Measurements from ENCODE around the gene RPL13A. TPM values are rescaled to one million over a fixed set of nuclear protein-coding genes. Genes with fewer than 3 reads are reported as not detected.

RPL13A gene
- total RNA-seq, 4 donors from 2014 or later = 3,727 to 4,286 (median 3,958) TPM

GRCh38 chr19:49475191-49475917 is 12.1 kb upstream of the RPL13A start:
- intact Hi-C loops (cut with DNase I; ENCODE audit: low total_unique reads) = no loop called here
- H3K4me3 ChIP-seq (ENCODE audit: low read depth, poor library complexity, severe bottlenecking) = no peak overlapping the region
- TF ChIP-seq POLR2A (IDR thresholded peaks at IDR 0.05) (no peak), CTCF (IDR thresholded peaks at IDR 0.05) (no peak)
- no peak for DNase-seq (ENCODE audit: low spot score in 2 of 2)
- 63 to 66% methylated on average over 15 of the region's 15 CpGs for WGBS, 2 donors

- no peak overlapping the region for H3K4me3 ChIP-seq (ENCODE audit: low read depth, poor library complexity, severe bottlenecking)
- intact Hi-C loops (cut with DNase I; ENCODE audit: low total_unique reads) = no loop called here
- TF ChIP-seq POLR2A (IDR thresholded peaks at IDR 0.05) (no peak), CTCF (IDR thresholded peaks at IDR 0.05) (no peak)
- 60% methylated on average over 27 of the region's 27 CpGs for WGBS, 2 donors
- DNase-seq (ENCODE audit: low spot score in 2 of 2) = peak in 1 of 2 donors; percentile 94
These were observed 11.2 kb upstream of the RPL13A start for GRCh38 chr19:49475995-49476880.

GRCh38 chr19:49479975-49480628 is 7.3 kb upstream of the RPL13A start:
- no peak for DNase-seq (ENCODE audit: low spot score in 2 of 2)
- intact Hi-C loops (cut with DNase I; ENCODE audit: low total_unique reads) = no loop called here
- TF ChIP-seq CTCF (IDR thresholded peaks at IDR 0.05) (no peak), POLR2A (IDR thresholded peaks at IDR 0.05) (no peak)
- 87 to 90% methylated on average over 12 to 14 of the region's 14 CpGs for WGBS, 2 donors
- H3K4me3 ChIP-seq (ENCODE audit: low read depth, poor library complexity, severe bottlenecking) = no peak overlapping the region

- intact Hi-C loops (cut with DNase I; ENCODE audit: low total_unique reads) = no loop called here
- no peak overlapping the region for H3K4me3 ChIP-seq (ENCODE audit: low read depth, poor library complexity, severe bottlenecking)
- WGBS, 2 donors = 84 to 89% methylated on average over 7 of the region's 7 CpGs
- no peak for DNase-seq (ENCODE audit: low spot score in 2 of 2)
- no peak for TF ChIP-seq CTCF (IDR thresholded peaks at IDR 0.05)
- no peak for TF ChIP-seq POLR2A (IDR thresholded peaks at IDR 0.05)
These were observed 6.3 kb upstream of the RPL13A start for GRCh38 chr19:49481020-49481683.

- DNase-seq (ENCODE audit: low spot score in 2 of 2) = no peak
- intact Hi-C loops (cut with DNase I; ENCODE audit: low total_unique reads) = no loop called here
- H3K4me3 ChIP-seq (ENCODE audit: low read depth, poor library complexity, severe bottlenecking) = no peak overlapping the region
- WGBS, 2 donors = 91 to 93% methylated on average over 7 of the region's 7 CpGs
- TF ChIP-seq POLR2A (IDR thresholded peaks at IDR 0.05) = no peak
- TF ChIP-seq CTCF (IDR thresholded peaks at IDR 0.05) = no peak
These were observed 1.2 kb upstream of the RPL13A start for GRCh38 chr19:49486232-49486631.

Data from lower leg skin (tissue), 4 donors.